GM19467 (cell line): ENCODE results near the gene NPLOC4.
"Not testable (repeated sequence)": the region's sequence is repeated elsewhere in the genome, so short reads cannot be mapped to it uniquely, and the experiment has no call there.

ENCODE experiments used
- ATAC-seq: cut with Tn5 transposase; IDR thresholded peaks from one replicate; pipeline ENCODE4 v1.9.1; 2021; ENCODE audit warnings: mild to moderate bottlenecking, moderate library complexity; ENCODE audit not compliant: unreplicated experiment

Gene NPLOC4

DNA sequence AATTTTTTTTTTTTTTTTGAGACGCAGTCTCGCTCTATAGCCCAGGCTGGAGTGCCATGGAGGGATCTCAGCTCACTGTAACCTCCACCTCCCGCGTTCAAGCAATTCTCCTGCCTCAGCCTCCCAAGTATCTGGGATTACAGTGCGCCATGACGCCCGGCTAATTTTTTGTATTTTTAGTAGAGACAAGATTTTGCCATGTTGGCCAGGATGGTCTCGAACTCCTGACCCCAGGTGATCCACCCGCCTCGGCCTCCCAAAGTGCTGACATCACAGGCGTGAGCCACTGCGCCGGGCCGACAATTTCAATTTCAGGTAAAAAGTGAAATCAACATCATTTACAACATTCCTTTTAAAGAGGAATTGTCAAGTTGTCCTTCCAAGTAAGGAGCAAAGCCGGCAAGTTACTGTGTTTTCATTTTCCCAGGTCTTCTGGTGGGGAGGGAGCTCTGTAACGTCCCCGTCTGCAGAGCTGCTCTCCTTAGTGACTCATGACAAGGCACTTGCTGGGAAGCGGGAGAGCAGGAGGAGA, 873 bp downstream of the NPLOC4 start:
- no peak for ATAC-seq

DNA sequence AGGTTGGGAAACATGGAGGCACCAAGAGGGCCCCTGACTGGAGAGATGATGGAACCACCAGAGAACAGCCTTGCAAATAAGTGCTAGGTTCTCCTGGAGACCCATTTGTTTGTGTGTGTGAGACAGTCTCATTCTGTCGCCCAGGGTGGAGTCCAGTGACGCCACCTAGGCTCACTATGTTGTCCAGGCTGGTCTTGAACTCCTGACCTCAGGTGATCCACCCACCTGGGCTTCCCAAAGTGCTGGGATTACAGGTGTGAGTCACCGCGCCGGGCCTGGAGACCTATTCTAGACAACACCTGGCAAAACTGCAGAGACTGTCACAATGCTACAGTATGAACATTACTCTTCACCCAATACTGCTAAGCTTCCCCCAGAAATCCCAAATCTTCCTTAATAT, 1.5 kb downstream of the NPLOC4 start:
- ATAC-seq, result no peak

DNA sequence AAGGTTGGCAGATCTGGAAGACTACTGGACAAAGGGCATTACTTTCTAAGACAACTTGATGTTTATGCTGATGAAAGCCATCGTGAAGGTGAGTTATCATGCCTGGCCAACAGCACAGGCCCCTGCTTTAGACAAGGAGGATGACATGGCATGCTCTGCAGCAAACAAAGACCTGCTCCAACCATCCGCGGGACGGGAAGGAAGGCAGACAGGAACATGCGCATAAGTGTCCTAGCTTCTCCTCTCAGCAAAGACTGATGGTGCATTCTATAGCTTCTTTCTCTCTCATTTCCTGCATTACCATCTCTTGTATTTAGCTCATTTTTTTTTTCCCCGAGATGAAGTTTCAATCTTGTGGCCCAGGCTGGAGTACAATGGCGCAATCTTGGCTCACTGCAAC, 5.4 kb downstream of the NPLOC4 start:
- no peak for ATAC-seq

DNA sequence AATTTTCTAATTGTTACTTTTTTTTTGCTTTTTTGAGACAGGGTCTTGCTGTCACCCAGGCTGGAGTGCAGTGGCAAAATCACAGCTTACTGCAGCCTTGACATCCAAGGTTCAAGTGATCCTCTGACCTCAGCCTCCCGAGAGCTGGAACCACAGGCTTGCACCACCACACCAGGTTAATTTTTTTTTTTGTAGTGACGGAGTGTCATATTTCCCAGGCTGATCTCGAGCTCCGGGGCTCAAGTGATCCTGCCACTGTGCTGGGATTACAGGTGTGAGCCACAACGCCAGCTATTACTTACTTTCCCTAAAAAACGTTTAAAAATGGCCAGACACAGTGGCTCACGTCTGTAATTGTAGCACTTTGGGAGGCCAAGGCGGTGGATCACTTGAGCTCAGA, 6.6 kb downstream of the NPLOC4 start:
- ATAC-seq, result no peak

DNA sequence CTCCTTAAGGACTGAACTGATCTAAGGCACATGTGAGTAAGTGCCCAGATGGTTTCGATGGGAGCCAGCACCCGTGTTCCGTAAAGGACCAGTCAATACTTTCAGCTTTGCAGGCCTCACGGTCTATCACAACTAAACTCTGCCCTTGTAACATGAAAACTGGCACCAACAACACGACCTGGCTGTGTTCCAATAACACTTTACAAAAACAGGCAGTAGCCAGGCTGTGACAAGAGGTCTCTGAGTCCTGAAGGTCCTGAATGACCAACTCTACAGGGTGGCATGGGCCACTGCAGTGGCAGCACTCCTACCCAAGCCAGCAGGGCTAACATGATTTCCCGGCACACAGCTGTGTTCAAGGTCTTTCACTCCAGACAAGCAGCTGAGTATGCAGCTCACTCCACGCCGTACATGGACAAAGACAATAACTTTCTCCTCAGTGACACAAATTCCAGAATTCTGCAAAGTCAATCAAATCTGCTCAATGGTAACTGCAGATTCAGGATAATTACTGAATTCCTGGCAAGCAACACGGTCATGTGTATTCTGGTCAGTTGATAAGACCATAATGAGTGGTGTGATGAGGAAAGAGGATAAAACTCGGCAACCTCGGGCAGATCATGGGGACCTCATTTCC, 15.3 kb downstream of the NPLOC4 start:
- ATAC-seq, result no peak

DNA sequence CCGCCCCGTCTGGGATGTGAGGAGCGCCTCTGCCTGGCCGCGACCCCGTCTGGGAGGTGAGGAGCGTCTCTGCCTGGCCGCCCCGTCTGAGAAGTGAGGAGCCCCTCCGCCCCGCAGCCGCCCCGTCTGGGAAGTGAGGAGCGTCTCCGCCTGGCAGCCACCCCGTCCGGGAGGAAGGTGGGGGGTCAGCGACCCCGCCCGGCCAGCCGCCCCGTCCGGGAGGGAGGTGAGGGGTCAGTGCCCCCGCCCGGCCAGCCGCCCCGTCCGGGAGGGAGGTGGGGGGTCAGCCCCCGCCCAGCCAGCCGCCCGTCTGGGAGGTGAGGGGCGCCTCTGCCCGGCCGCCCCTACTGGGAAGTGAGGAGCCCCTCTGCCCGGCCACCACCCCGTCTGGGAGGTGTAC, 18.6 kb downstream of the NPLOC4 start:
- not testable (repeated sequence) for ATAC-seq

DNA sequence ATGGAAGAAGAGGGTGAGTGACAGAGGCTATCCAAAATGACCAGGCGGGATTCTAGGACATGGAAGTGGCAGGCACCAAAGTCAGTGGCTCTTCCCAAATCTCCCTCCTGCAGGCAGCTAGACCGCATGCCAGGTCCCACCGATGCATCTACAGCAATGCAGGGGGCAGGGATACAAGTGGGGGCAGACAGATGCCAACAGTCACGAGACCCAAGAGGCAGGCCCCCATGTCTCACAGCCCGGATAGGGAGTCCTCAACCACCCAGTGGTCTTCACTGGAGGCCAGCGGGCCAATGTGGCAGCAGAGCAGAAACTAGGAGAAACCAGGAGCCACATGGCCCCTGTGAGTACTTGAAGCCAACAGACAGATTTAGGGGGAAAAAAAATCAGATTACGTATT, 20.0 kb downstream of the NPLOC4 start:
- ATAC-seq, result no peak

DNA sequence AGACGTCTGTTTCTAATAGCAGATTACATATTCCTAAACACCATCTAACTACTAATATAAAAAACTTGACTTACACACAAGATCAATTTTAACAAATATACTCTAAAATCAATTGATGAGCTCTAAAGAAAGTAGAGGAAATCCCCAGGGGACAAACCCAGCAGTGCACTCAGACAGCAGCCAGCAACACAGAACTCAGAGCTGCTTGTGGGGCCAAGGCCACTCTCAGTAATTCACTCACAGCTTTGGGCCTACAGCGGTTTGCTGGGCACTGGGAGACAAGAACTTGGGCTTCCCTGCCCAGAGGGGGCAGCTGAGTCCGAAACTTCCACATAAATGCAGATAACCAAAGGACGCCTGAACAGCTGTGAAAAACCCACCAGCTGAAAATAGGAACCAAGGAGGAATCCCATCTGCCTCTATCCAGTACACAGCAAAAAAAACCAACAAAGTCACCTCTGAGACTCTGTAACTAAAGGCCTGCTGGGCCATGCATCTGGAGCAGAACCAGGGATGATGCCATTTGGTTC, 21.4 kb downstream of the NPLOC4 start:
- ATAC-seq, result no peak

DNA sequence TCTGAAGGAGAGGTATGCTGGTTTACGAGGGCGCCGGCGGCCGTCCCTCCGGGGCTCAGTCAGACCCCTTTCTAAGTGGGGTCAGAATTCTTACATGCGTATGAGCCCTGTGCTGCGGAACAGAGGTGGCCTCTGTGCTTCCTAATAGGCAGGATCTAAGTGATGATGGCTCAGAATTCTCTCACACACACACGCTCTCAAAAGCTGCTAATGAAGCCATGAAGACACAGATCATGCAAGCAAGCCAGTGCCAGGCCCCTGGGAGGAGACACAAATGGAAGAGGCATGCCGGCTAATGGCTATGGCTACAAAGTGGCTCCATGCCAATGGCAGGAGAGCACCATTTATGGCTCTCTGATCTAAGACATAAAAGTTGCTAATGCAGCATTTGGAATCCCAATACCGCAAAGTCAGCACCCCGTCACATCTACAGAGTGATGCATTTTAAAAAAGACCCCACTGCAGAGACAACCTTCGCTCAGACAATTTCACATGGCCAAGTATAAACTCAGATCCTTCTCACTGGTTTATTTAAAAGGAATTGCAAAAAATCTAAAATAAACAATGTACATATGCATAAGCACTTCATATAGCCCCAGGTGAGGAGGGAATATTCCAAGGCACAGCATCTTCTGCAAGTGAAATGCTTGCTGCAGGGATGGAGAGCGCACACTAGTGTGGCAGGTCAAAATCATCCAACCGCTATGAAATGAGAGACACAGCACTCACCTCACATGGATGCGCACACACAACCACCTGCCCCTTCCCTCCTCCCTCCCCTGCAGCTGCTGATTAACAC, 24.5 kb downstream of the NPLOC4 start:
- ATAC-seq, result no peak

DNA sequence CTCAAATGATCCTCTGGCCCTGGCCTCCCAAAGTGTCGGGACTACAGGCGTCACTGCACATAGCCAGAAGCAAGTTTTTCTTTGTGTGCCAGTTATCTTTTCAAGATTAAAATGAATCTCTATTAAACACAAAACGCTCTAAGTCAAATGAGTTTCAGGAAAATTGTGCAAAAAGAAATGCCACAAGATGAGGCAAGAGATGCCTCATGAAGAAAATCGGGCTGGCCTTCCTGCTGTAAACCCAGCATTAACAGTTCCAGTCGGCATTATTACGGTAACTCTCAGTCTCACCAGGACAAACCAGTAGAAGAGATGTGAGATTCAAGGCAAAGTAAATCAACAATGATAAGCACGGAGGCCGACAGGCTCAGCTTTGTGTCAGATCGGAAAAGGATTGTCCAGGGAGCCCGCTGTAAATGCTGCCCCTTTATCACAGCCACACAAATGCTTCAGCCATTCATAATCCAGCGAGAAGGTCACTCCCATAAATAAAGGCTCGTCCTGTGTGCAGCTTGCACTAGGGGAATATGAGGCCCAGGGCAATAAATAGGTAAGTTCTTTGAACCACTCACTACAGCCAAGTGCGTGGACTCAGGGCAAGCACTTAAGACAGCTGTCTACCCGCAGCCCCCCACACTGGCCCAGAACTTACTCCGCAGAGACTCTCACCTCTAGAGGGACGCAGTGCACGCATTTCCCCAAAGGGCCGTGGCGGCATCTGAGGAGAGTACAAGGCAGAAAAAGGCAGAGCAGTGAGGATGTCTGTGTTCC, 27.2 kb downstream of the NPLOC4 start:
- no peak for ATAC-seq

DNA sequence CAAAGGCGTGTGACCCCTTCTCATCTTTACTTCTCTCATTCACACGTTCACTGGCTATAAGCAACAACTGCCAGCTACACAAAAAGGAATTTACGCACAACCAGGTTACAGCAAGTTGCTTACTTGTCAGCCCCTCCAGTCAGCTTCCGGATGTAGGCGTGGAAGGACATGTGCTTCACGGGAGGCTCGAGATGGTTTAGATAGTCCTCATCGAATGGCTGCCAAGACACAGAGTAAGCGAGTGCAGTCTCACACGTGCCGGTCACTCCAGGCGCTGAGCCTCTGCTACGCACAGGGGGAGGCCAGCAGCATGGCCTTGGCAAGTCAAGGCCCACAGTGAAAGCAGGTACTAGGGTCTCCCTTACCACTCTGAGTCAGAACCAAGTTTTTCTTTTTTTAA, 28.3 kb downstream of the NPLOC4 start:
- ATAC-seq, result no peak

DNA sequence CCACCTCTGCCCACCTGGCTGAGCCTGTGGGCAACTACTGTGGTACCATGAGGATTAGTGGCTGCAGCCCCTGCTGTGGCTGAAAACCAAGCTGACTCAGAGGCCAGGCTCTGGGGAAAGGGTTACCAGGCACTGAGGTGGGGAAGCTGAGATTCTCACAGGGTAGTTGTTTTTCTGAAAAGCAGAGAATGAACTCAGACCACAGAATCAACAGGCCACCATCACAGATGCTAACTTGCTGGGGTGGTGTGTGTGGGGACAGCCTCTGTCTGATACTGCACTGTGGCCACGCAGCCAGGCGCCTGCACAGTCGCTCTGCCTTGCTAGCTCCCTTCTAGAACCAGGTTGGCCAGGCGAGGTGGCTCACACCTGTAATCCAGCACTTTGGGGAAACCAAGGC, 28.8 kb downstream of the NPLOC4 start:
- ATAC-seq, result no peak

DNA sequence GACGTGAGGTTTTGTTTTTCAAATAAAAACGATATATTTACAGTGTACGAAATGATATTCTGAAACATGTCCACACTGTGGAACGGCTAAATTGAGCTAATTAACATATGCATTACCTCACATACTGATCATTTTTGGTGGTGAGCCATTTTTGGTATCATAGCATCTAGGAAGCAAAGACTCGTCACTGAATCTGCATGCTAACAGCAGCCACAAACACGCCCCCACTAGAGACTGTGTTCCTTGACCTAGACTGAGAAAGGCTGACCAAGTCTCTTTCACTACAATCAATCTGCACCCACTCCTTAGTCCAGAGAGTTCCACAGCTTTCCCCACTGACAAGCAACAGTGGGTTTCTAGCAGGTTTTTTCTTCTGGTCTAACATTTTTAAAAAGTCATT, 29.5 kb downstream of the NPLOC4 start:
- ATAC-seq, result no peak

DNA sequence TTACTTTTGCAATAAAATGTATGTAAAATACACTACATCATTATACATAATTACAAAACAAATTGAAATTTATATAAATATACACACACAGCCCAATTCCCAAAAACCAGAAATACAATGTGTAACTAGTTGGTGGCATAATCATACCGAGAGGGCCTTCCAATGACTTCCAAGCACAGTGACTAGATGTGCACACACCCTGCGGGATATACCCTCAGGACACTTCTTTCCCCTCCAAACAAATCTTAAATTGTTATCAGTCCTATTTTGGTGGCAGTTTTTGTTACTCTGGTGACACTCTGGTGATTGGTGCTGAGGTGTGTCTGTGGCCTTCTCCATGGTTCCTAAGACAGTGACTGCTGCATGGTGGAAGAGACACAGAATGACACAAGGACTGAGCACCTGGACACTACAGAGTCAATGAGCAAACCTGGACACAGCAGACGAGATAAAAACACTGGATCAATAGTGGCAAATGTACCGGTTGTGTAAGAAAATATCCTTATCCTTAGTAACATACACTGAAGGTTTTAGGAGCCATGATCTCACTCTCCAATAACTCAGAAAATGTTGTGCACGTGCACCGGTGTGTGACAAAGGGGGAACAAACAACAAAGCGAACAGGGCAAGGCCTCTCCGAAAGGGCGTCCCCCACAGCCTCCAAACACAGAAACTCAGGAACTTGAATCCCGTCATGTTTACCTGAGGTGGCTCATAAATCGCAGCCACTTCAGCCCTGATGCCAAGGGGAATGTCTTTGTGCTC, 32.9 kb downstream of the NPLOC4 start:
- no peak for ATAC-seq

DNA sequence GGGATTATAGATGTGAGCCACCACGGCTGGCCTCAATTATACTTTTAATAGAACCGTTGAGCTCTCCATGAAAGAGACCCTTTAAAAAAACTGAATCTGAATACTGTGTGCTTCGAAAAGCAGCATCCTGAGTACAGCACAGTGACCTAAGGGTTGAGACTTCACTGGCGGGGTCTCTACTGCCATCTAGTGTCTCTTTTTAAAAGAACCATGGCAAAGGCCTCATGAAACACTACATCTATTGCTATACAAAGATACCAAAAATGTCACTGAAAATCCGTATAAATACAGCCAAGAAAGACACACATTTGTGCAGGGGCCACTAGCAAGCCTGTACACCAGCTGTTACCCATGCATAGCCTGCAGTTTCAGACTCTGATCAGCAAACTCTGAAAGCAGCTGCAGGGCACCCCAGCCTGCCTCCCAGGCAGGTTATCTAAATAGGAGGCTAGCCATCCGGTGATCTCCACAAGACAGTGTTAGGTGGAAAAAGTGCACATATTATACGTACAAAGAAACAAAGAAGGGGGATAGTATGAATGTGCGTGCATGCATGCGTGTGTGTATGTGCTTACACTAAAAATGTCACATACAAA, 35.3 kb downstream of the NPLOC4 start:
- ATAC-seq, result no peak

DNA sequence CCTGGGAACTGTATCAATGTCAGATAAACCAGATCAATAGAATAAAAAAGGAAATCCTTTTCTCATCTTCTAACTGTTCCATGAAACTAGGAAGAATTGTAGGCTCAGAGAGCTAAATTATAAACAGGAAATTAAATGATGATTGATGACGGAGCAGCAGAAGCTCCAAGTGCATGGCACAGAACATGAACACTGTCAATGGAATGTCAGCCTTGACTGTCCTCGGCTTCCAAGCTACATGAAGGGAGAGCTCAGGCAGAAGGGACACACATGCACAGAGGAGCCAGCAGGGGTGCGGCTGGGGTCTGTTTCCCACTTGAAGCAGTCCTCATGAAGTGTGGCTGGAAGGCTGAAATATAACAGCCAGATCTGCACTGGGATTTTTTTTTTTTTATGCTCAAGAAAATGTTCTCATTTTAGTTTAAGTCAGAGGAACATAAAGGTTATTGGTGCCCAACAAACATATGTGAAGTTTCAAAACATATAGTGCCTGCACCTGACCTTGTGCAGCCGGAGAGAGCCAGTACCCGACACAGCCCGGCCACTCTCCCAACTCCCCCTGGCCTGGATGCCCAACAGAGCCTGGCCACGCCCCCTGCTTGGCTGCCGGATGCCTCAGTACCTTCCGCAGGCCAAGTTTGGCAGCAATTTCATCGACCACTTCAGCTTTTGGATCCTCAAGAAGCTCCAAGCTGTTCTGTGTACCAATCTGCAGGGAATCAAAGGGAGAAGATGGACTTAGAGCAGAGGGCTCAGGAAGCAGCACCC, 37.0 kb downstream of the NPLOC4 start:
- no peak for ATAC-seq

DNA sequence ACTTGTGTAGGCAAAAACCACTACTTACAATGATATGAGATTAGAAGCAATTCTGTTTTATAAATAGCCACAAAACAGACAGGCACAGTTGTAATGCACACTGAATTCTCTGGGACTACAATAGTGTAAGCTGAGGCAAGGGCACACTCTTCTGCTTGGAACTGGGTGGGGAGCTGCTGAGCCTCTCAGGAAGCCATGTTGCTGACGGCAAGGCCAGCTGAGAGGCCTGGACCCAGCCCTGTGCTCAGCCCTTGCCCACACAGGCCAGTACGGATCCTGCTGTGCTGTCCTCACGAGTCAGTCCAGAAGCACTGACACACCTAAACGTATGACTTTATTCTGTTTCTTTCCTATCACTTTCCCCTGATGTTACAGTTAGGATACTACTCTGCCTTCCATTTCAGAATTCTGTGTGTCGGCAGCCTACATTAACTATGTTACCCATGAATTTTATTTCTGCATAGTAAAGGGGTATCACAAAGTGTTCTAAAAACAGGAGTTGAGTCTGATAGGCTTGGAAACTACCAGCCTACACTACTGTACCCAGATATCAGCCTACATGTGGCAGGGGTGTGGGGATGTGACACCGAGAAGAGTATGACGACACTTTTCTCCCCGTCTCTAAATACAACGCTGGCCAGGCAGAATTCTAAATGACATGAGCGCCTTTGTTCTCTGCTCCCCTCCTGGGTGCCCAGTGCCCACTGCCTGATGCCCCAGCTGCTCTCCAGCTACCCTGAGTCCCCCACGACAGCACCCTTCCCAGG, 43.6 kb downstream of the NPLOC4 start:
- no peak for ATAC-seq

DNA sequence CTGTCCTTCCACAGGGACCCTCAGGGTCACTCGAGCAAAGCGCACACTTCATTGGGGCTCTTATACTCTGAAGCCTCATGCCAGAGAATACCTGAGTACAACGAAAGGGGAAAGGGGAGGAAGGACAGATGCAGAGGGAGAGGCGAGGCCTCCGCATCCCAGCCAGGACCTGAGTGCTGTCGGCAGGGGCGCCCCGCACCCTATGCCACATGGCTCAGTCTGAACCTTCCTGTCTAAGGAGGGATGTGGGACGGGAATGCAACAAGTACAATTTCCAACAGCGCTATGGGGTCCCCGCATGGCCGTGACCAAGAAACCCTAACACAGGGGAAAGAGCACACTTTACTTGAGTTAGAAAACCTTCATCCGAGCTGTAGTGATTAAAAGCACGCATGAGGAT, 44.9 kb downstream of the NPLOC4 start:
- no peak for ATAC-seq

DNA sequence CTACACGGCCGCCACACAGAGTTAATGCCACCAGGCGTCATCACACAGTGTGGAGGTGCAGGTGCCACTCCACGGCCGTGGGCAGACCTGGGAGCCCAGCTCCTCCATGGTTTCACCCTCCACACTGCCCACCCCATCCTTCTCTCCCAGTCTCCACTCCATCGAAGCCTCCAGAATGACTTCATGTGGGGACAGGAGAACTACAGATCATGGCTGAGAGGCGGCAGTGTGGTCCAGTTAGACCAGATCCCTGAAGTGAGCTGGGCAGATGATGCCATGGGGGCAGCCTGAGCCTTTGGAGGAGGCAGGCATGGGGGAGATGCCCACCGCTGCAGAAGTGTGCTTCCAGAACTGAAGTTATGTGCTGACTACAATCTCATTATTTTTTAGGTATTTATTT, 46.8 kb downstream of the NPLOC4 start:
- ATAC-seq, result no peak
